HG02885 (cell line): ENCODE results near the gene HEXD.
A peak's percentile ranks its signal among the peaks of the same experiment; 100 is the strongest.
"Not testable (repeated sequence)": the region's sequence is repeated elsewhere in the genome, so short reads cannot be mapped to it uniquely, and the experiment has no call there.

ENCODE experiments used
- ATAC-seq: cut with Tn5 transposase; IDR thresholded peaks from one replicate; pipeline ENCODE4 v1.9.1; 2021; ENCODE audit warnings: mild to moderate bottlenecking; ENCODE audit not compliant: unreplicated experiment, poor library complexity

Gene HEXD

GRCh38 chr17:82394278-82394677 is 23.9 kb upstream of the HEXD start:
- no peak for ATAC-seq

GRCh38 chr17:82396601-82397435 is 21.3 kb upstream of the HEXD start:
- ATAC-seq, result no peak

GRCh38 chr17:82397449-82398335 is 20.5 kb upstream of the HEXD start:
- no peak for ATAC-seq

- no peak for ATAC-seq
Measured at GRCh38 chr17:82399041-82399441, 19.1 kb upstream of the HEXD start.

- no peak for ATAC-seq
Measured at GRCh38 chr17:82399601-82400101, 18.5 kb upstream of the HEXD start.

GRCh38 chr17:82400206-82400605 is 17.9 kb upstream of the HEXD start:
- ATAC-seq, result no peak

- peak; percentile 45 for ATAC-seq
Measured at GRCh38 chr17:82400830-82401229, 17.3 kb upstream of the HEXD start.

- no peak for ATAC-seq
Measured at GRCh38 chr17:82402865-82403264, 15.3 kb upstream of the HEXD start.

GRCh38 chr17:82403662-82404660 is 14.2 kb upstream of the HEXD start:
- ATAC-seq, result no peak

GRCh38 chr17:82405051-82405450 is 13.1 kb upstream of the HEXD start:
- no peak for ATAC-seq

GRCh38 chr17:82406131-82406671 is 11.9 kb upstream of the HEXD start:
- ATAC-seq, result no peak

GRCh38 chr17:82407255-82407654 is 10.9 kb upstream of the HEXD start:
- no peak for ATAC-seq

GRCh38 chr17:82408288-82408937 is 9.7 kb upstream of the HEXD start:
- no peak for ATAC-seq

- ATAC-seq, result no peak
Measured at GRCh38 chr17:82408938-82409318, 9.2 kb upstream of the HEXD start.

- ATAC-seq, result no peak
Measured at GRCh38 chr17:82410014-82410716, 8.0 kb upstream of the HEXD start.

- ATAC-seq, result no peak
Measured at GRCh38 chr17:82411396-82412053, 6.6 kb upstream of the HEXD start.

- ATAC-seq, result not testable (repeated sequence)
Measured at GRCh38 chr17:82412081-82412480, 6.1 kb upstream of the HEXD start.
